GM19328 (cell line): Measurements from ENCODE around the gene SNORC.

Source experiments
- ATAC-seq: cut with Tn5 transposase; IDR thresholded peaks from one replicate; pipeline ENCODE4 v1.9.1; 2021; ENCODE audit warnings: mild to moderate bottlenecking, moderate library complexity; ENCODE audit not compliant: unreplicated experiment

SNORC gene

GRCh38 chr2:232882085-232882484, 12.0 kb downstream of the SNORC start:
- ATAC-seq = no peak

GRCh38 chr2:232882505-232883115, 12.5 kb downstream of the SNORC start:
- no peak for ATAC-seq

GRCh38 chr2:232883116-232883721, 13.2 kb downstream of the SNORC start:
- no peak for ATAC-seq

DNA sequence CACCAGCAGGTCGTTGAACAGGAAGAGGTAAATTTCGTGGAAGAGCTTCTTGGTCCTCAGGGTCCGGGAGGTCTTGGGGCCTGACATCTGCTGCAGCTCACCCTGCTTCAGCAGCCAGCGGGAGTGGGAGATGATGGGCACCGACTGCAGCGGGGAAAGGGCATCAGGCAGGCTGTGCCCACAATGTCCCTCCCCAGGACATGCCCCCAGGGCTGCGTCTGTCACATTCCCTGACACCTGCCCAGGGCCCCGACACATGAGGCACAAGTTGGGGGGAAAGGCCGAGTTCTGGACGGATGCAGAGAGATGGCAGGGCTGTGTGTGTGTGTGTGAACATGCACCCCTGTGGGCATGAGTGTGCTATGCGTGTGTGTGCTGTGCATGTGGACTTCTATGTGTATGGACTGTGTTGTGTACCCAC, 13.9 kb downstream of the SNORC start:
- ATAC-seq = no peak

DNA sequence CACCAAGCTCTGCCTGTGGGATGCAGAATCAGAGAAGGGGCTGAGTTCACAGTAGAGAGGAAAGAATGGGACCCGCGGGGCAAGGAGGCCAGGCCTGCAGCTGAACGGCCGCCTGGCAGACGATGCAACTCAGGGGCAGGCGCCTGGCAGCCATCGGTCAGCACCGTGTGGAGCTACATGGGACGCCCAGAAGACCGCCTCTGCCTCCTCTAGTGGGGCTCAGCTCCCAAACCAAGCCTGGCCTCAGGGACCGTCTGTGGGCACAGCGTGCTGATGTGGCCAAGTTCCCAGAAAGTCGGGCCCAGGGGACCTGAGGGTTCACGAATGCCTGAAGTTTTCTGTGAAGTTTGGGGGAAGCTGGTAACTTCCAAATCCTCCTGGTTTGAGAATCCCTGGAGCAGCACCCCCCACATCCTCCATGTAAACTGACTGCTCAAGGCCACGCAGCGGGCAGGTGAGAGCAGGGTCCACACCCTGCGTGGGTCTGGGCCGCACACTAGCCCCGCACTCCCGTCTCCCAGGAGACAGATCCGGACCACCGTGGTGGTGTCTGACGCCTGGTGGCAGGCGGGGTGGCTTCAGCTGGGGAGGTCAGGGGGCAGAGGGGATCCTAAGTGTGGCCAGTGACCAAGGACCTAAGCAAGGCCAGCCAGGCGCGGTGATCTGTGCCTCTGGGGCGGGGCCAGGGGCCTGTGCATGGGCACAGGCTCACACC, 14.6 kb downstream of the SNORC start:
- no peak for ATAC-seq

DNA sequence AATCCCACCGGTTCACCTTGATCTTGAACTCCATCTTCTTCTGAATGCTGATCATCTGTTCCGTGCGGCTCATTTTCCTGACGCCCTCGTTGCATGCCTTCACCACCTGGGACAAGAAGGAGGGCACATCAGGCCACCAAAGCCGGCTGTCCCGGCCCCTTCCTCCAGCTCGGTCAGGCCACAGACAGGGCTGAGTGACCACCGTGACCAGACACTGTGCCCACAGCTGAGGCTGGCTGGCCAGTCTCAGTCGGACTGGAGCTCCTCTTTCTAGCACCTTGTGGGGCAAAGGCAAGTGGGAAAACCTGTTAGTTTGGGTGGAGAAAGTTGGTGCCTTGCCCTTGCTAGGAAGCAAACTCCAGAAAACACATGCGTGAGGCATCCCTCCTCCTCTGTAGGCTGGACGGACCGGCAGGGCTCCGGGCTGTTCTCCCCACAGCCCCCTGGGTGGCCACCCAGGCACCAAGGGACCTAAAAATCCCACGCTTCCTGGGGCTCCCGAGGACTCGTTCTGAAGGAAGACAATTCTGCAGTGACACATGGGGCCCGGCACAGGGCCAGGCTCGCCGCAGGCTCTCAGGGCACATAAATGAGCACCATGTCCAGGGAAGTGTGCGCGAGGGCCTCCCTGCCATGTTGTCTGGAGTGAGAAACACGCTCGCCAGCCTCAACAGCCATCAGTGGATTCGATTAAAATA, 15.3 kb downstream of the SNORC start:
- ATAC-seq = no peak

DNA sequence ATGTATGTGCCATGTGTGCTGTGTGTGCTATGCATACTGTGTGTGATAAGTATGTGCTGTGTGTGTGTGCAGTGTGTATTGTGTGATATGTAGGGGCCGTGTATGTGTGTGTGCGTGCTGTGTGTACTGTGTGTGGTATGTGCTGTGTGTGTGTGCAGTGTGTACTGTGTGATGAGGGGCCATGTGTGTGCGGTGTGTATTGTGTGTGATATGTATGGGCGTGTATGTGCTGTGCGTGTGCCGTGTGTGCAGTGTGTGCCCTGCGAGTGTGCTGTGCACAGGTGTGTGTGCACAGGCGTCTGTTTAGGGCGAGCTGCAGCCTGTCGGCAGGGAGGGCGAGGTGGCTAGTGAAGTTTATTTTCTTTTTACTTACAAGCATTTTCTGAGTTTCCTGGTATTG, 16.1 kb downstream of the SNORC start:
- ATAC-seq = no peak

- no peak for ATAC-seq
These were observed 16.6 kb downstream of the SNORC start for GRCh38 chr2:232886632-232887031.

DNA sequence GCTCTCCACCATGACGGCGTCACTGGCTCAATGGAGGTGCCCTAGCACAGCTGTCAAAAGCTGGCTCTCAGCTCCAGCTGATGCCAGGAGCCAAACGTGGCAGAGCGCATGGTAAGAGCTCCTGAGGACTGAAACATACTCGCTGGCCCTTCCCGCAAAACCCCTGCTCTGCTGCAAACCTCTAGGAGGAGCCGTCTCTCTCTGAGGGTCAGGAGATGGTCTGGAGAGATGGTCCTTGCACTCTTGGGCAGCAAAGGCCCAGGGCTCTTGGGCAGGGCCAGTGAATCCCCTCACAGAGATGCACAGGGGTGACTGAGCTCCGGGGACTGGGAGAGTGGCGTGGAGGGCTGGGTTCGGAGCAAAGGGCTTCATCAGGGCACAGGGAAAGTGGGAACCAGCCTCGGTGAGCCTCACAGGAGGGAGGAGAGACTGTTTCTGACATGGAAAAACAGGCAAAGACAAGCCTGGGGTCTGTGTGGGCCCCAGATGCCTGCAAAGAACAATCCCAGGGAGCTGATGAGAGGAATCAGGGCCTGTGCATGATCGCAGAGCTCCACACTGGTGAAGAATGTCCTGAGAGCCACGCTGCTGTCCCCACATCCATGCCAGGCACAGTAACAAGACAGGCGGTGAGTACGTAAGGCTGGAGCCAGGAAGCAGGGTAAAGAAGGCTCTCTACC, 17.2 kb downstream of the SNORC start:
- ATAC-seq = no peak

- no peak for ATAC-seq
These were observed 18.2 kb downstream of the SNORC start for GRCh38 chr2:232888099-232888836.

- no peak for ATAC-seq
These were observed 18.9 kb downstream of the SNORC start for GRCh38 chr2:232888839-232889529.

DNA sequence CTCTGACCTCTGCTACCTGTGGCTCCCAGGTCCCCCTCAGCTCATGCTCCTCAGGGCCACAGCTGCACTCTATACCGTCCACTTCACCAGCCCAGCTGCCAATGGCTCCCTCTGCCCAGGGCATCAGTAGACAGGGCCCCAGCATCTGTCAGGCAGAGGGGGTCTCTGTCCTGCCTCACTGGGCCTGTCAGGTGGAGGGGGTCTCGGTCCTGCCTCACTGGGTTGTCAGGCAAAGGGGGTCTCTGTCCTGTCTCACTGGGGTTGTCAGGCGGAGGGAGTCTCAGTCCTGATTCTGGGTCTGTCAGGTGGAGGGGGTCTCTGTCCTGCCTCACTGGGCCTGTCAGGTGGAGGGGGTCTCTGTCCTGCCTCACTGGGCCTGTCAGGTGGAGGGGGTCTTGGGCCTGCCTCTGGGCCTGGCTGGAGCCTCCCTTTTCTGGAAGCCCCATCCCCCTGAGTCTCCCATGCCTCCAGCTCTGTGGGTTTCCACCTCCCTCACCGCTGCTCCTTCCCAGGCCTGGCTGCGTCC, 19.9 kb downstream of the SNORC start:
- ATAC-seq = no peak

DNA sequence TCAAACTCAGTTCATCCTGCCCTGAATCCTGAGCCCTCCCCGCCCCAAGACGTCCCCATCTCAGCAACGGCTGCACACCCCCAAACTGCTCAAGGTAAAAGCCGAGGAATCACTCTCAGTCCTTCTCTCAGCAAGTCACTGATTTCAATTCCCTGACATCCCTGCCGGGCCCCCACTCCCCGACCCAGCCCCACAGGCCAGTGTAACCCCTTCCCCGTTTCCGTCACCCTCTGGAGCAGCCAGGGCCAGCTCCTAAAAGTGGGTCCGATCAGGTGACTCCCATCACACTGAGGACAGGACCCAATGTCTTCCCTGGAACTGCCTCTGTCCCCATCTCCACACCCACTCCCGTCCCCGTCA, 20.5 kb downstream of the SNORC start:
- no peak for ATAC-seq

GRCh38 chr2:232890896-232891601, 21.0 kb downstream of the SNORC start:
- ATAC-seq = no peak

GRCh38 chr2:232891621-232892071, 21.6 kb downstream of the SNORC start:
- no peak for ATAC-seq

DNA sequence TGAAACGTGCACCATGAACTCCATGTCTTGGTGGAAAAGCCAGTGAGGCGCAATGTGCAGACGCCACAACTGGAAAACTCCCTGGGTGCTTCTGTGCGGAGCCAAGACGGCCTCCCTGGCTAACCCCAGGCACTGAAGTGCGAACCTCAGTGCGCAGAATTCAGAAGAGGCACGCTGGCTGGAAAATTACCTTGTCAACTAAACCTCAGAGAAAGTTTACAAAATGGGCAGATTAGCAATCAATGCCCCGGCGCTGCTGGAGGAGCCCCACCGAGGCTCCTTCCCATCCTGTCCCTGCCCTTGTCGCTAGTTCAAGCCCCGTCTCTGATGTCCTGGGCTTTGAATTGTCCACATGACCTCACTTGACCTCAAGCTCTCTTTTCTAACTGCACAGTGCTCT, 22.2 kb downstream of the SNORC start:
- ATAC-seq = no peak

GRCh38 chr2:232892843-232893242, 22.8 kb downstream of the SNORC start:
- no peak for ATAC-seq

DNA sequence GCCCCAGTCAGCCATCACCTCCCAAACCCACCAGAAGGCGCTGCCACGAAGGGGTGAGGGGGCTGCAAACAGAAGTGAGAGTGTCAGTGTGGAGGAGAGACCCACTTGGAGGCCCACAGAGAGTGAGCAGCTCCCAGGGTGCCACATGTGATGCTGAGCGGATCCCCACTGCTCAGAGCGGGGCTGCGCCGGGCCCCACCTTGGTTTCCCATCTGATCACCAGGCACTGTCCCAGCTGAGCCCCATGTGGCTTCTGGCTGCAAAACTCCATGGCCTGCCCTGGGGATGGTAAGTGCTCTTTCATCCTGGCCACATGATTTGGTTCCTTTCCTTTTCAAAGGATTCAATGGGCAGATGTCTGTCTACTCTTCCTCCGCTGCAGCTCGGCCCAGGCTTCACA, 23.8 kb downstream of the SNORC start:
- no peak for ATAC-seq

- no peak for ATAC-seq
These were observed 24.2 kb downstream of the SNORC start for GRCh38 chr2:232894251-232894650.
